Stimulated activated CD8-positive, alpha-beta memory T cell treated with anti-CD3 and anti-CD28 coated beads, Interleukin-4, amount 100 ng/mL, for 24 hours (primary cell): ENCODE data around the gene CCR3.

Experiments
- DNase-seq: peaks from one replicate; pipeline ENCODE4 v3.0.0-alpha.2; 2020; ENCODE audit warnings: low read depth

The CCR3 gene

DNA sequence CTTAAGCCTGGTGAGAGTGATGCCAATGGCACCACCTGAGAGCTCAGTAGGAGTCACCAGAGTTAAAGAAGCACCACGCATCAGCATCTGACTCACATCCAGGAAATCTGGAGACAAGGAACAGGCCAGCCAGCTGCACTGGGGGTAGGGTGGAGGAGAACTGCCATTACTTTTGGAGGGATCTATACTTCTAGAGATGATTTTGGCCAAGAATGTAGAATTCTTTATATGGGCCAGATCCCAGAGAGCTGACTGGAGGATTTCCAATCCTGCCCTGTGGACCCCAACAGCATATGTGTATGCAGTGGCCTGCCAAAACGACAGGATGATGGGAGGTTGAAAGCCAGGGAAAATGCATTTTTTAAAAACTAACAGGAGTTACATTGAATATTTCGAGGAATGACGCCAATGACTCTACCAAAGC, 29.8 kb downstream of the CCR3 start:
- DNase-seq = no peak

DNA sequence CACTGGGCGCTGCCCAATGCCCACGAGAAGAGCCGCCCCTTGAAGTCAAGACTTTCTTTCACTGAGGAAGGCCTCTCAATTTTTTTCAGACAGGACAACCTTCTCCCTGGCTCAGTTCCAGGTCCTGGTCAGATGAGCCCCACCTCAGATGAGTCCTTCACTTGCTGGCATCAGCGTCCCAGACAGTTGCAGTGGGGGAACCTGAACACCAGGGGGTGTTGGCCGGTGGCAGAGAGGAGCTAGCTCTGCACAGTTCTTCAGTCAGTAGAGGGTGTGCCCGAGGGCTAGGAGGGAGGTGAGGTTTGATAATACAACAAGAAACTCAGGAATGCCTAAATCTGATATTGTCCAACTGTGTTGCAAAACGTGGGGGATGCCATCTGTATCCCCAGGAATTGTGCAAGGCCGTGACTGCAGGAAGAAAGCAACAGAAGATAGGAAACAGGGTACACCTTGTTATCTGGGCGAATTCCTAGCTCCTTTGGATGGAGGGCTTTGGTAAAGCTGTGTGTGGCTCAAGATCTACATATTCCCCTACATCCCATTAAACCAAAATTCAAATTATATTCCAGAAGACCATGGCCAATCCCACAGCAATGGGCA, 34.3 kb downstream of the CCR3 start:
- DNase-seq = peak; percentile 70

DNA sequence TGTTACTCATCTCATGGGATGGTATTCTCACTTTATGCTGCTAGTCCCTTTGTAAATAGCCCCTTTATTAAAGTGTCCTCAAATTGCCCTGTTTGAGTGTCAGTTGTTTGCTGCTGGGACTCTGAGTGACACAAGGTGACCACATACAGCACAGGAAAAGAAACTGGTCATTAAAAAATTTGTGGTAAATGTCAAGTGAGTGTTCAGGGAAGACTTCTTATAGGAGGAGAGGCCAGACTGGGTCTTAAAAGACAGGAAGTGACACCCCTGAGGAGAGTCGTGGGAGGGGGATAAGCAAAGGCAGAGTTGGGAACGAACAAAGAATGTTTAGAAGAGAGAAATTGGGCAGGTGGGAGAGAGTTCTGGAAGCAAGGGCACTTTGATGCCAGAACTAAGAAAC, 35.2 kb downstream of the CCR3 start:
- no peak for DNase-seq

DNA sequence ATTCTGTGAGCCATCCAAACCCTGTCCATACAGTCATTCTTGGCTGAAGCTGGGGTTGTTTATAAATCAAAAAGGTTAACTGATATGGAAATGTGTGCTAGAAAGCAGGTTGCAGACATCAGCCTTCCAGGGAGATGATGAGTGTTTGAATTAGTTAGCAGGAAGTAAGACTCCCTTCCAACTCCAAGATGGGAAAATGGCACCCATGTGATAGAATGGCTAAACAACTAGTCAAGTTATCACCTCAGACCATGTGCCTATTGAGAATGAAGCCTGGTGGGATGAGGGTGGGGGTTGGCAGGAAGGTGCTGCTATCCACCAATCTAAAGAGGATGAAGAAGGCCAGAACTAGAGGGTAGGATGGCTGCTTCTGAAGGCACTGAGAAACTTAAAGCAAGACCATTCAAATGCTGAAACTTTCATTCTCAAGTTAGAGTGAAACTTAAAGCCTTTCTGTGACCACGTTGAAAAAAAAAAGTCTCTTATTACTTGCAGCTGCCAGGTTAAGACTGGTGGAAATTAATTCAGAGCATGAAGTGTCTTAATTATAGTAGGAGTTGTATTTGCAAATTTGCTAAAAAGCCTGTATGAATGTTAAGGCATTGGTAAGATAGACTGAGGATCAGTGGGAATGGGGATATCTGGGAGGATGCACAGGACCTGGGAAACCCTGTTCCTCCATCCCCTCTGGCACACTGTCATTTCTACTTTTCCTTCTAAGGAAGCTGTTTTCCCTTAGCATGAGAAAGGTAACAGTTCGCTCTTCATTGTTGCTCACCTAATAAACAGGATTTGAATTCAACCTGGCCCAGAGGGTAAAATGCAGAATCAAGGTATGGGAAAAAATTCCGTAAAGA, 36.8 kb downstream of the CCR3 start:
- no peak for DNase-seq

DNA sequence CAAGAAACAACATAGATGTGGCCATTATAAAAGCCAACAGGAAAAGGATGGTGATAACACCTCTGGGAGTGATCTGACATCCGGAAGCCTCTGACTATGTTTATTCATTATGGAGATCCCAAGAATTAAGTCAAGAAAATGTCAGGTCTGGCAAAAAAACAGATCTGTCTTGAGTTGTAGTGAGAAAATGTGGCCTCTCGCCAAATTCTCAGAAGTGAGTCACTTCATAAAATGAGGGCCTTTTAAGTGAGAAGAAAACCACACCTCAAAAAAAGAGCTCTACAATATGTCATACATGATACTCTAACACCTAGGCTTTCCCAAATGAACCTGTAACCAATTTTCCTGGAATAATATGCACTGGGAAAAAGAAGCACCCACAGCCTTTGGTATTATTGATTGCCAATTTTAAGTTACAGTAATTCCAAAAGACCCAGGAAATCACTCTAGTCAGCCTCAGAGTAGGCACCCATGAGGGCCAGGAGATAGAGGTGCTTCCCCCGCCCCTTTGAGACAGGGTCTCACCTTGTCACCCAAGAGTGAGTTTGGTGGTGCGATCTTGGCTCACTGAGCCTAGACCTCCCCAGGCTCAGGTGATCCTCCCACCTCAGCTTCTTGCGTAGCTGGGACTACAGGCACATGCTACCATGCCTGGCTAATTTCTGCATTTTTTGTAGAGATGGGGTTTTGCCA, 38.0 kb downstream of the CCR3 start:
- no peak for DNase-seq

DNA sequence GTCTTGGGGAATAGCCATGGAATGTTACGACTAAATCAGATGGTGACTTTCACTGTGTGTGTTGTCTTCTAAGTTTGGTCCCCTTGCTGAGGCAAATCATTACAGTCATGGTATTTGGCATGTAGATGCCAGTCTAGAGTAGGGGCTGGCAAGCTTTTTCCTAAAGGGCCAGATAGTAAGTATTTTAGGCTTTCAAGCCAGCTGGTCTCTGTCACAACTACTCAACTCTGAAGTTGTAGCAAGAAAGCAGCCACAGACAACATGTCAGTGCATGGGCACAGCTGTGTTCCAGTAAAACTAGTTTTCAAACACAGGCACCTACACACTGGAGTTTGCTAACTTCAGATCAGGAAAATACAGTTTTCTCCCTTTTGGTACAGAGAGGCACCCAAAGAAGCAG, 39.3 kb downstream of the CCR3 start:
- no peak for DNase-seq

DNA sequence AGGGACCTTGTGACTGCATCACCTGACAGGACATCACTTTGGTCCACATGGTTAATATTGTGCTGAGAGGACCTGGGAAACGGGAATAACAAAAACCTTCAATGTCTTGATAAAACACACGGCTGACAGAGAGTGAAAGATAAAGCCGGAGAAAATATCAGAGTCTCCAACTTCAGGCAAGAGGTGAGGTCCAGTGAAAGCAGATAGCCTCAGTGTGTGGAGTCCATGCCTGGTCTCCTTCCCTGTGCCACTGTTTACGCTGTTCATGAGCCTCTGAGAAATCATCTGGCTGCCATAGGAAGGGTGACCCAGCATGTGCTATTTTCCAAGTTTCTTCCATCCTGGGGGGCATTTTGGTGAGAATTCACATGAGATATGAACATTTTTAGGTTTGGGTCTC, 39.8 kb downstream of the CCR3 start:
- DNase-seq = no peak

DNA sequence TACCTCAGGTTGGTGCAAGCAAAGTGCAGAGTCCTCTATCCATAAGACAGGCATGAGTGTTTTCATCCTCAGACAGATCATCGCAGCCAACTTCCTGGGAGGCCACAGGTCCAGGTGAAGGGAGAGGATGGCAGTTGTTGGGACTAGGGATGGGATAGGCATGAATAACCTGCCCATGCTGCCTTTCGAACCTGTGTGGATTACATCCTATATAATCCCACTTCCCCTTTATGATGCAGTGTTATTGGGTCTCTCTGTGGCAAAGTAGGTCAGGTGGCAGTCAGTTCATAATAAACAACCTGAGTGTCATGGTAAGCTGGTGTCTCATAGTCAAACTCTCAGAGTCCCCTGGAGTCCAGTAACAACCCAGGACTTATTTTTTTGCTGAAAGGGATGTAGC, 40.4 kb downstream of the CCR3 start:
- no peak for DNase-seq

DNA sequence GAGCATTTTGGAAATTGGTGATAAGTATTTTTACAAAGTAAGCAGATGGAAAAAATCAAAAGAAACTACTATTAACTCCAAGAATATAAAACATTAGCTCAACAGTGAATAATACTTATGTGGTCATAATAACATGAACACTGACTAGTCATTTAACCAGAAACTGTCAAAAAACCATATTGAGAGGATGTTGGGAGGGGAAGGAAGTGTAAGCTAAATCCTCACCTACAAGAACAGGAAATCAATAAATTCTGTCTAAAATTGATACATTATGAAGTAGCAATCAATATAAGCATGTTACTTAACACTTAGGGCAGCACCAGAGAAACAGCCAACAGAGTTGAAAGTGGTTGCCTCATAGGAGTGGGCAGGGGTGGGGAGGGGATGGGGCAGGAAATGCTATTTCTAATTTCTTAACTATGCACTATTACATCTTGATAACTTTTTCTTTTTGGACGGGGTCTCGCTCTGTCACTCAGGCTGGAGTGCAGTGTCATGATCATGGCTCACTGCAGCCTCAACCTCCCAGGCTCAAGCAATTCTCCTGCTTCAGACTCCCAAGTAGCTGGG, 41.7 kb downstream of the CCR3 start:
- DNase-seq = no peak

DNA sequence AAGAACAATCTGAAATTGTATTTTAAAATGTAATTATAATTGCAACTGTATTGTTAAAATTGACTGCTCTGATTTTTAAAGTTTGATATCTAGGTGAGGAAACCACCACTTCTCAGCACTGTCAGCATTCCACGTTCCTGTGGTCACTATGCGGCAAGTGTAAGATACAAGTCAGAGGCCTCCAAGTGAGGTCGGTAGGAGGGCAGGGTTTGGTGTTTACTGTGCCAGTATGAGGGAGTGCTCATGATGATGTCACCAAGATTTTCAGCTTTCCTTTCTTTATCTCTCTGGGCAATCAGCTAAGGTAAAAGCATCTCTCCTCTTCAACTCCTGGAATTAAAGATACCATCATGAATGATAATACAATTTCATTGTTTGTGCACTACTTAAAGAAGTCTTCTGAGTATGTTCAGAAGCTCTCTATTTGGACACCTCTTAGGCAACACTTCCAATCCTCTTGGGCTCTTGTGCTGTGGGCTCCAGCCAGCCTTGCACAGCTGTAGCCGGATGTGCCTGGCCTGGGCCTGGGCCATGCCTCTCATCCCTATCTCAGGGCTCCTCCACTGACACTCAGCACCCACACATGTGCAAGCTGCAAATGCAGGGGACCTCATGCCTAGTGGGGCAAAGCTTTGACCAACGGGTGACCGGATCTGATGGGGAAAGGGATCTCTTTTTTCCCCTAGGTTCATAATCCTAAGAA, 42.9 kb downstream of the CCR3 start:
- DNase-seq = no peak

DNA sequence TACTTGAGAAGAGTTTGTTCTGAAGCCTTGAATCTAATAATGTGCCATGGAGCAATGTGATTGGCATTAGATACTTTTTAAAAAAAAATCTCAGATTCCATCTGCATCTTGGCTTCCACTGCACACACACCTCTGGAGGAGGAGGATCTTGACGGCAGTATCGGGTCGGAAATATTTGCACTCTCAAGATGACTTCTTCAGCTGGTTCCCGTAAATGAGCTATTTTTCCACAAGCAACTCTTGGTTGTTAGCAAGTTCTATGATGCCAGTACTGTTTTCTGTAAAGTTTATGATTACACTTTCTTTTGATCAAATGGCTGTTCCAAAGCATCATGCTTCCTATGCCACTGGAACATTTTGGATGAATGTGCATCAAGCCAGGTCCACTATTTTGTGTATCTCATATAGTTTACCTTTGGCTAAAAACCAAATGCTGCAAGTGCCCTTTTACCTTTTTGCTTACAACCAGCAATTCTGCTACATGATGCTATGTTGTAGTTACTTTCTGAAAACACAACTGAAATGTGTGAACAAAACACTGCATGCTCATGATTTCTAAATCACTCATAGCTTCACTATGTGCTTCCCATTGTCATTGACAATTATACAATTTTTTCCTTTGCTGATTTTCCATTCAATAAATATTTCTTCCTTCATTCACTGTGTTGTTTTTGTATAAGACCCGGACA, 43.8 kb downstream of the CCR3 start:
- DNase-seq = no peak

DNA sequence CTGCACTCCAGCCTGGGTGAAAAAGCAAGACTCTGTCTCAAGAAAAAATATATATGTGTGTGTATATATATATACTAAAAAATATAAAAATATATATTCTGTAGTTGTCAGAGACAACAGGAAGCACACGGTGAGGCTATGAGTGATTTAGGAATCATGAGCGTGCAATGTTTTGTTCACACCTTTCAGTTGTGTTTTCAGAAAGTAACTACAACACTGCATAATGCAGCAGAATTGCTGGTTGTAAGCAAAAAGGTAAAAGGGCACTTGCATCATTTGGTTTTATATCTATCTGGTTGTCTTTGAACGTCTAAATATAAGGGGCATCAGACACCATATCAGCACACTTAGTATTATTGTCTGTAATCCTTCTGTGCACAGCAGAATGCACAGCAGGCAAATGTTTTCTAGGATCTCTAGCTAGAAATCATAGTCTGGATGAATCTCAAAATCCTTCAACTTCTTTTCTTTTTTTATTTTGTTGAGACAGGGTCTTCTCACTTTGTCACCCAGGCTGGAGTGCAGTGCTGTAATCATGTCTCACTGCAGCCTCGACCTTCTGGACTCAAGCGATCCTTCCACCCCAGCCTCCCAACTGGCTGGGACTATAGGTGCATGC, 44.8 kb downstream of the CCR3 start:
- no peak for DNase-seq

DNA sequence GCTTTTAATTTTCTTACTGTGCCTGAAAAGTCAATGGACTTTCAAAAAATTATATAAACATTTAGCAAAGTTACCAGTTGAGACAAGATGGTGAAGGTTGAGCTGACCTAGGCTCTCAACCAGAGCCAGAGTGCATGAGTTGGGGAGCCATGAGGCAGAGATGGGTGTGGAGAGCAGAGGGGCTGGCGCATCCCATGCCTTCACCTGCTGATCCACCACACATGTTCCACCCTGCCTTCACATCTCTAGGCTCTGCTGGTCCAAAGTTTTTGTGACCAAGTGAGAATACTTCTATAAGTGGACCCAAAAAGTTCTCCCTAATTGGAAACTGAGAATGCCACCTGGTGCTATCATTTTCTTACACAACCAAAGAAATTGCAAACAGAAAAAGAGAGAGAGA, 47.3 kb downstream of the CCR3 start:
- no peak for DNase-seq

DNA sequence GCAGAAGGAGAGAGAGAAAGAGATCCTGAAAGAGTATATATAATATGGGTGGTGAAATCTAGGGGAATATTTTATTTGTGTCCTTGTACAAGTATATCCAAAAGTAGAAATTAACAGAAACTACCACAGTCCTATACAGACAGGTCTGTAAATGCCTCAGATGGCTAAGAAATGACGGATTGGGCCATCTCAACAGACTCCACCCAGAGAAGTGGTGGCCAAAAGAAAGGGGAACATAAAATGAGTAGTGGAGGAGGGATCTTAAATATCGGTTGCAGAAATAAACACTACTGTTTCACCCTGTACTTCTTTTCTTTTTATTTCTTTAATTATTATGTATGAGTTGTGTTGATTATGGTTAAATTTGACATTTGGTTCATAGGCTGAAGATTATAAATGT, 47.7 kb downstream of the CCR3 start:
- DNase-seq = no peak

DNA sequence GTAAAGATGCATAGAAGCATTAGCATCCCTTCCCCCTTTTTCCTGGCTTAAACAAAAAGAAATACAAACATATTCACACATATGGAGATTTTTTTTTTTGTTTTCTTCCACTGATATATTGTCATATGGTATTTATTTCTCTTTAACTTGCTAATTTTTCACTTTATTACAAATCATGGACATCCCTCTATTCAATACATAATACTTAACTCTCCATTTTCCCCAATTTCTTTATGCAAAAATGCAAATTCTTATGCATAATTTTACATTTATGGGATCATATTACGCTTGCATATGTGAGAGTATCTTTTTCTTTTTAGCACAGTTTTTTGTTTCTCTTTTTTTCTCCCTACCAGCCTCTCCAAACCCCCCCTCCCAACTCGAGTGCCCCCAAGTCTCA, 48.8 kb downstream of the CCR3 start:
- DNase-seq = no peak

DNA sequence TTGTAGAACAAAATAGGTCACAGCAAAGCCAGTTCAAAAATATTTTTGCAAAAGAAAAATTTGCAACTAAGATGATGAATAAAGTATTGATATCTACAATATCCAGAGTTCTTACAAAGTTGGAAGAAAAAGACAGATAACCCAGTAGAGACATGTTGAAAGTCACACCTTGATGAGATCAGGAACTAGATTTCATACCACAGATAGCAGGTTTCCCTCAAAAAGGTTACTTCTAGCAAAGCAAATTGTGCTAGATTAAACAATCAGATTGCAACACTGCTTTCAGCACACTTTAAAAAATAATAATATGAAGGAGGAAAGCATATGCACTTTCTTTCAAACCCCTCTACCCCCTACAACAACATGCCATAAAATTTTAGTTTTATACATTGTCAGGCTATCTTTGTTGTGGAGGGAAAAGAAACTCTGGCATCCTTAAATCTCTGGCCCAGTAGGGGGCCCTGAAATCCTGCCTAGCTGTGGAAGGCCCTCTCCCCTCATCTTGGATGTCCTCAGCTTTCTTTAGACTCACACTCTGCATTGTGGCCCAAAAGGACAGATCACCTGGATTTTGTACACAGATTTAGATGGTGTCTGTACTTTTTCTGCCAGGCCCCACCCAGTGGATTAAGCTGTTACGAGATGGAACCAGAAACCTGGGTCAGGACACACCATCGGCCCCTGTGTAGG, 50.9 kb downstream of the CCR3 start:
- no peak for DNase-seq

DNA sequence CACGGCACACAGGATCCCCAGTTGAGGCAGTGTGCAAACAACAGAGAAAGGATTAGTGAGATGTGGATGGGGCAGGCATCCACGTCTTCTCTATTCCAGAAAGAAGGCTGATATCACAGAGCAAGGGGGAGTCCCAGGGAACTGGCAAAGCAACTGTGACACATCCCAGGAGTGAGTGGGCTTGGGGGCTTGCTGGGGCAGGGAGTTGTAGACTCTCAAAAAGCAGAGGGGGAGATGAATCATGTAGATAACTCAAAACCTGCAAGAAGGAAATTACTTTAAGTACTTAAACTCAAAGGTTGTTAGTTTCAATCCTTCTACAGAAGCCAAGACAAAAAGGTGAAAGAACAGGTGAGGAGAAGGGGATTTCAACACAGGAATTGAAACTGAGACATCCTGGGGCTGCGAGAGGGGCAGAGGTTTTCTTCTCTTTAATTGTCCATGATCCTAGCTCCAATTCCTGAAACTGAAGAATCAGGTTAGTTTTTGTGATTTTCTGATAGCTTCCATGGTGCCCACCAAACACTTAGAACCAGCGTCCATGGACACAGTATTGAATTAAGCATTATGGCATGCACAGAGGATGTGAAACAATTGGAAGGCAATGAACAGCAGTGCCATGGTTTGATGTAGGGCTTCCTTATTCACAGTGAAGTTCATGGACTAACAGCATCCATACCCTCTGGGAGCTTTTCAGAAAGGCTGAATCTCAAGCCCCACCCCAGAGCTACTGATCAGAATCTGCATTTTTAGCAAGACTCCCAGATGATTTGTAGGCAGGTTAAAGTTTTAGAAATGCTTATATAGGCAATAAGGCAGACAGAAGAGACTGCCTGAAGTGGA, 52.0 kb downstream of the CCR3 start:
- DNase-seq = peak; percentile 58

DNA sequence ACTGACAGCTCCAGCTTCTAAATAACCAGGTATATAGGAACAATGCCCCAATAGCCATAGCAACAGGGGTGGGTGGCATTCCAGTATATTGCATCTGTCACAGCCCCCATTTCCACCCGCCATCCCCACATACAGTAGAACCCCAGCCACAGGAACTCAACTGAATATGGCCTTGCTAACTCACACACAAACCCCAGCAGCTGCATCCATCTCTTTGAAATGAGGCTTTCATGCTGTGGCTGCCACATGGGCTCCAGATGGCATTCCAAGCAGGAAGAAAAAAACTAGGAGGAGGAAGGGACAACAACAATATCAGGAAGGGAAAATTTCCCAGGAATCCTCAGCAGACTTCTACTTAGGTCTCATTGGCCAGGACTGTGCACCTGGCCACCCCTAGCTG, 54.6 kb downstream of the CCR3 start:
- DNase-seq = no peak

DNA sequence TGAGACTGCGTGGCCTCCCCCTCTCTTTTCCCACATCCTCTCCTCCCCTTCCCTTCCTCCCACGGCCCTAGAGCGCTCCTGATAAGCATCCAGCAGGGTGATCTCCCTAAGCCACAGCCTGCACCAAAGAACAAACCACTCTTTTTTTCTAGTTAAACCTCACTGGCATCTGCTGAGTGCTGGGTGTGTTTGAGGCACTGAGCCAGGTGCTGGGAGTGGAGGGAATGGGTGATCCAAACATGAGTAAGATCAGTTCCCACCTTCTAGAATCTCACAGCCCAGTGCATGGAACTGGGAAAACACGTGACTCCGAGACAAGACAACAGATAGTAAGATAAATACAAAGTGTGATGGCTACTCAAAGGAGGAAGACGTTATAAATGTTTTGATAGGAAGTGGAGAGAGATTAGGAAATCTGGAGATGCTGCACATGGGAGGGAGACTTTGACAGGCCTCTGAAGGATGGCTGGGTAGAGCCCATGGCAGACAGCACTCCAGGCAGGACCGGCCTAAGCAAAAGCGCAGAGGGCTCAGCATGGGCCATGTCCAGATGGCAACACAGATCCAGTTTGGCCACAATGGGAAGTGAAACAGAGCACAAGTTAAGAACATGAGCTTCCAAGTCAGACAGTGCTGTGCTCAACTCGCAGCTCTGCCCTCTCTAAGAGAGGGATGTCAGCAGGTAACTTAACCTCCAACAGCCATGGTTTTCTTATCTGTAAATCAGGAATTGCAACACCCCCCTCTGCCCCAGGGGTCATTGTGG, 55.6 kb downstream of the CCR3 start:
- DNase-seq = no peak
